ENCODE results near the gene SMARCD1.

SMARCD1 gene

DNA sequence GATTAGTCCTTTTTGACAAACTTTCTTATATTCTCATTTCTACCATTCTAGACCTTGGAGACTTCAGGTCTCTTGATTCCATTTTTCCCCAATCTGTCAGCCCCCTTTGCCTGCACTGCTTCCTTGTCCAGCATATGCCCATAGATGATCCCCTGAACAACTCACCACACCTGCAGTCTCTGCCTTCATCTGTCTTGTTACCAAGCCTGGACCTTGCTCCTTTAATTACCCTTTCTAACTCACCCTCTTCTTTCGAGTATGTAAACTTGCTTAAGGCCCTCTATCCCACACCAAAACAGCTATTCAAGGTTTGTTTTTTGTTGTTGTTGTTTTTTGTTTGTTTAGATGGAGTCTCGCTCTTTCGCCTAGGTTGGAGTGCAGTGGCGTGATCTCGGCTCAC lies 36.5 kb downstream of the SMARCD1 start:
- Histone ChIP-seq H3K27ac (ENCODE audit: low read length) (no peak overlapping the region), H2AFZ (ENCODE audit: low read length) (no peak overlapping the region), H4K20me1 (ENCODE audit: insufficient read depth, low read length) (no peaks in the 10 kb centered on the region), H3K4me1 (ENCODE audit: low read length) (0 out of 2 replicates have a peak, but pooled peaks cover 4% of the 10 kb centered on the region), H3K9me2 (replicated peaks; ENCODE audit: insufficient read depth, low read length) (no peaks in the 10 kb centered on the region), H3K4me2 (ENCODE audit: low read depth, low read length) (no peak overlapping the region), H3K4me3 (ENCODE audit: low read length) (no peak overlapping the region), H3K9me3 (replicated peaks; ENCODE audit: insufficient read depth, low read length) (no peaks in the 10 kb centered on the region), H3F3A (ENCODE audit: insufficient read depth, low read length) (no peaks in the 10 kb centered on the region), H3K36me3 (replicated peaks; ENCODE audit: insufficient read depth, low read length) (no peaks in the 10 kb centered on the region), H3K79me2 (ENCODE audit: low read length) (peaks cover 36% of the 10 kb centered on the region), H3K9ac (ENCODE audit: low read length) (no peak overlapping the region), H3K27me3 (replicated peaks; ENCODE audit: insufficient read depth, low read length) (no peaks in the 10 kb centered on the region)
- TF ChIP-seq, protein P1, sequence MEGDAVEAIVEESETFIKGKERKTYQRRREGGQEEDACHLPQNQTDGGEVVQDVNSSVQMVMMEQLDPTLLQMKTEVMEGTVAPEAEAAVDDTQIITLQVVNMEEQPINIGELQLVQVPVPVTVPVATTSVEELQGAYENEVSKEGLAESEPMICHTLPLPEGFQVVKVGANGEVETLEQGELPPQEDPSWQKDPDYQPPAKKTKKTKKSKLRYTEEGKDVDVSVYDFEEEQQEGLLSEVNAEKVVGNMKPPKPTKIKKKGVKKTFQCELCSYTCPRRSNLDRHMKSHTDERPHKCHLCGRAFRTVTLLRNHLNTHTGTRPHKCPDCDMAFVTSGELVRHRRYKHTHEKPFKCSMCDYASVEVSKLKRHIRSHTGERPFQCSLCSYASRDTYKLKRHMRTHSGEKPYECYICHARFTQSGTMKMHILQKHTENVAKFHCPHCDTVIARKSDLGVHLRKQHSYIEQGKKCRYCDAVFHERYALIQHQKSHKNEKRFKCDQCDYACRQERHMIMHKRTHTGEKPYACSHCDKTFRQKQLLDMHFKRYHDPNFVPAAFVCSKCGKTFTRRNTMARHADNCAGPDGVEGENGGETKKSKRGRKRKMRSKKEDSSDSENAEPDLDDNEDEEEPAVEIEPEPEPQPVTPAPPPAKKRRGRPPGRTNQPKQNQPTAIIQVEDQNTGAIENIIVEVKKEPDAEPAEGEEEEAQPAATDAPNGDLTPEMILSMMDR (IDR thresholded peaks at IDR 0.05; ENCODE audit: low read length): no peak
- TF ChIP-seq EZH2 (optimal IDR thresholded peaks at IDR 0.05; ENCODE audit: low read depth, low read length) (no peak), EZH2phosphoT487 (IDR thresholded peaks at IDR 0.05; ENCODE audit: low read length) (no peak)
- DNase-seq: no peak

- Histone ChIP-seq H4K20me1 (ENCODE audit: insufficient read depth, low read length) (no peaks in the 10 kb centered on the region), H3K9me3 (replicated peaks; ENCODE audit: insufficient read depth, low read length) (no peaks in the 10 kb centered on the region), H3K4me2 (ENCODE audit: low read depth, low read length) (no peak overlapping the region), H3K4me3 (ENCODE audit: low read length) (no peak overlapping the region), H3K9ac (ENCODE audit: low read length) (no peak overlapping the region), H2AFZ (ENCODE audit: low read length) (no peak overlapping the region), H3K79me2 (ENCODE audit: low read length) (peaks cover 24% of the 10 kb centered on the region), H3F3A (ENCODE audit: insufficient read depth, low read length) (no peaks in the 10 kb centered on the region), H3K27me3 (replicated peaks; ENCODE audit: insufficient read depth, low read length) (no peaks in the 10 kb centered on the region), H3K36me3 (replicated peaks; ENCODE audit: insufficient read depth, low read length) (no peaks in the 10 kb centered on the region), H3K9me2 (replicated peaks; ENCODE audit: insufficient read depth, low read length) (no peaks in the 10 kb centered on the region), H3K27ac (ENCODE audit: low read length) (no peak overlapping the region), H3K4me1 (ENCODE audit: low read length) (0 out of 2 replicates have a peak, but pooled peaks cover 4% of the 10 kb centered on the region)
- TF ChIP-seq EZH2phosphoT487 (IDR thresholded peaks at IDR 0.05; ENCODE audit: low read length) (no peak), EZH2 (optimal IDR thresholded peaks at IDR 0.05; ENCODE audit: low read depth, low read length) (no peak)
- TF ChIP-seq, protein P1 (IDR thresholded peaks at IDR 0.05; ENCODE audit: low read length): no peak
- no peak for DNase-seq
Observed at GRCh38 chr12:50123203-50123602, 38.1 kb downstream of the SMARCD1 start.

DNA sequence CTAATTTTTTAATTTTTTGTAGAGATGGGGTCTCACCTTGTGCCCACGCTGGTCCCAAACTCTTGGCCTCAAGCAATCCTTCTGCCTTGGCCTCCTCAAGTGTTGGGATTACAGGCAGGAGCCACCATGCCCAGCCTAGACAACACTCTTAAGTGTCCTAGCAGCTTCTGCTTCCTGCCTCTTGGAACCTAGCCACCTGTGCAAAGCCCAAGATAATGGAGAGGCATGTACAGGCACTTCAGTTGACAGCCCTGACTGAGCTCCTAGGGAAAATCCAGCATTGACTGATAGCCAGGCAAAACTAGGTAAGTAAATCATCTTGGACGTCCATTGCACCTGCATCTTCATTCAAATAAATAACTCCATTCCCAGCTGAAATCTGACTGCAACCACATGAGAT lies 42.4 kb downstream of the SMARCD1 start:
- Histone ChIP-seq H4K20me1 (ENCODE audit: insufficient read depth, low read length) (no peaks in the 10 kb centered on the region), H3K9ac (ENCODE audit: low read length) (no peak overlapping the region), H3K36me3 (replicated peaks; ENCODE audit: insufficient read depth, low read length) (no peaks in the 10 kb centered on the region; the same call in 1 of the 2 replicates), H3K79me2 (ENCODE audit: low read length) (peaks cover 2% of the 10 kb centered on the region; the same call in 1 of the 2 replicates), H3K9me2 (replicated peaks; ENCODE audit: insufficient read depth, low read length) (no peaks in the 10 kb centered on the region), H3K27me3 (replicated peaks; ENCODE audit: insufficient read depth, low read length) (no peaks in the 10 kb centered on the region), H3K9me3 (replicated peaks; ENCODE audit: insufficient read depth, low read length) (no peaks in the 10 kb centered on the region), H3K4me2 (ENCODE audit: low read depth, low read length) (no peak overlapping the region), H2AFZ (ENCODE audit: low read length) (no peak overlapping the region), H3K27ac (ENCODE audit: low read length) (no peak overlapping the region), H3K4me1 (ENCODE audit: low read length) (0 out of 2 replicates have a peak, but pooled peaks cover 4% of the 10 kb centered on the region), H3F3A (ENCODE audit: insufficient read depth, low read length) (no peaks in the 10 kb centered on the region), H3K4me3 (ENCODE audit: low read length) (no peak overlapping the region)
- no peak for DNase-seq
- TF ChIP-seq EZH2 (optimal IDR thresholded peaks at IDR 0.05; ENCODE audit: low read depth, low read length) (no peak), EZH2phosphoT487 (IDR thresholded peaks at IDR 0.05; ENCODE audit: low read length) (no peak)
- TF ChIP-seq, protein P1 (IDR thresholded peaks at IDR 0.05; ENCODE audit: low read length): no peak

All from MM.1S (cell line).